ENCODE data around the gene OR5K1.

GRCh38 chr3:98457543-98457942, 5.5 kb upstream of the OR5K1 start:
- TF ChIP-seq CTCF (IDR thresholded peaks at IDR 0.05 in 2 of 3, conservative IDR thresholded peaks at IDR 0.05 in 1 of 3; ENCODE audit: borderline replicate concordance in 1 of 3, insufficient read depth in 1 of 3, low read depth in 2 of 3, low read length in 2 of 3) (peak in 1 of 3 experiments; percentile 17; a peak in 1 of 6 replicates), POLR2AphosphoS5 (IDR thresholded peaks at IDR 0.05; ENCODE audit: low read depth, low read length) (no peak), YY1 (IDR thresholded peaks at IDR 0.05; ENCODE audit: extremely low read depth, insufficient replicate concordance, low read depth, low read length) (no peak), POLR2A (IDR thresholded peaks at IDR 0.05; ENCODE audit: borderline replicate concordance, extremely low read depth, insufficient read depth, insufficient read length) (no peak)

Data from HCT116 (cell line).